PC-3 (cell line): Measurements from ENCODE around the gene HAND2. TPM values are rescaled to one million over a fixed set of nuclear protein-coding genes. Genes with fewer than 3 reads are reported as not detected.

Experiments
- ATAC-seq: fragments of 200-7000 bp; cut with Tn5 transposase; 2 replicates; pipeline ENCODE4 v1.9.1; 2020; ENCODE audit warnings: mild to moderate bottlenecking, moderate library complexity
- BruUV-seq: library from RNA; stranded (reverse); fragments of 400-500 nt; replicated peaks from 2 replicates; lab custom pipeline; 2021; lab: Mats Ljungman, UMichigan
- CTCF ChIA-PET: fragments of 300-600 bp; sonication (Branson Sonifier 250); formaldehyde crosslinking; loops from one replicate; lab custom pipeline; 2022; ENCODE audit warnings: antibody characterized with exemption; lab: Charles Lee
- POLR2A ChIA-PET: fragments of 300-600 bp; sonication (Branson Sonifier 250); formaldehyde crosslinking; loops from one replicate; lab custom pipeline; 2022; ENCODE audit warnings: antibody characterized with exemption; ENCODE audit not compliant: unreplicated experiment; lab: Charles Lee
- DNase-seq: peaks from one replicate; pipeline ENCODE4 v3.0.0-alpha.2; 2015
- H2AFZ ChIP-seq: fragments of 300-600 bp; sonication (generic); 2 replicates; pipeline ENCODE4 v1.6.0; 2016; ENCODE audit warnings: antibody characterized with exemption, low read length
- H3F3A ChIP-seq: fragments of 300-600 bp; sonication (generic); one replicate; pipeline ENCODE4 v1.6.0; 2017; ENCODE audit warnings: antibody characterized with exemption, low read length, control low read depth, mild to moderate bottlenecking; ENCODE audit not compliant: unreplicated experiment
- H3K27ac ChIP-seq: fragments of 300-600 bp; sonication (generic); 2 replicates; pipeline ENCODE4 v1.5.1; 2016; ENCODE audit warnings: mild to moderate bottlenecking, low read length
- H3K27me3 ChIP-seq: fragments of 300-600 bp; sonication (generic); 2 replicates; pipeline ENCODE4 v1.6.1; 2016; ENCODE audit warnings: low read length, mixed read lengths
- H3K36me3 ChIP-seq: fragments of 300-600 bp; sonication (generic); 2 replicates; pipeline ENCODE4 v1.6.1; 2016; ENCODE audit warnings: low read depth, mixed run types, low read length, mixed read lengths
- H3K4me1 ChIP-seq: fragments of 300-600 bp; sonication (generic); 2 replicates; pipeline ENCODE4 v1.5.1; 2016; ENCODE audit warnings: low read length; ENCODE audit not compliant: insufficient read depth
- H3K4me2 ChIP-seq: fragments of 300-600 bp; sonication (generic); 2 replicates; pipeline ENCODE4 v1.6.0; 2016; ENCODE audit warnings: low read length
- H3K4me3 ChIP-seq: fragments of 300-600 bp; sonication (generic); 2 replicates; pipeline ENCODE4 v1.5.1; 2016; ENCODE audit warnings: mild to moderate bottlenecking, low read length, mixed read lengths
- H3K79me2 ChIP-seq: fragments of 300-600 bp; sonication (generic); 2 replicates; pipeline ENCODE4 v1.6.1; 2017; ENCODE audit warnings: low read length, mixed read lengths
- H3K9ac ChIP-seq: fragments of 300-600 bp; sonication (generic); 2 replicates; pipeline ENCODE4 v1.6.0; 2016; ENCODE audit warnings: mild to moderate bottlenecking, low read length
- H3K9me2 ChIP-seq: fragments of 300-600 bp; sonication (generic); replicated peaks from 2 replicates; pipeline ENCODE4 v1.6.1; 2016; ENCODE audit warnings: mixed run types, low read length, mixed read lengths
- H3K9me3 ChIP-seq: fragments of 300-600 bp; sonication (generic); 2 replicates; pipeline ENCODE4 v1.6.1; 2016; ENCODE audit warnings: low read length, mixed read lengths
- H4K20me1 ChIP-seq: fragments of 300-600 bp; sonication (generic); 2 replicates; pipeline ENCODE4 v1.6.1; 2016; ENCODE audit warnings: low read length, mixed read lengths
- EZH2 ChIP-seq: fragments of 300-600 bp; sonication (generic); IDR thresholded peaks from one replicate; pipeline ENCODE4 v1.6.1; 2017; ENCODE audit warnings: antibody characterized with exemption, mild to moderate bottlenecking, low read length; ENCODE audit not compliant: unreplicated experiment
- EZH2phosphoT487 ChIP-seq: fragments of 300-600 bp; sonication (generic); IDR thresholded peaks from 2 replicates; pipeline ENCODE4 v1.6.1; 2018; ENCODE audit warnings: mild to moderate bottlenecking, antibody characterized with exemption, low read length, borderline replicate concordance
- intact Hi-C: fragments of 100-400 bp; cut with micrococcal nuclease; formaldehyde crosslinking; loops from 2 replicates; pipeline ENCODE4 v1.9.0; 2023
- total RNA-seq: library from RNA; depleted of rRNA; stranded (reverse); fragments of >200 nt; gene quantifications from 2 replicates; pipeline ENCODE4 v1.2.3, GENCODE V29; 2014
- TF ChIP-seq, protein P1 (sequence below): fragments of 300-600 bp; sonication (generic); conservative IDR thresholded peaks from 2 replicates; pipeline ENCODE4 v1.5.1; 2017; ENCODE audit warnings: antibody characterized with exemption, low read depth, mild to moderate bottlenecking, low read length

Gene HAND2
- total RNA-seq, 1 experiment from 2014 or later: not detected

- DNase-seq (no peak), ATAC-seq (no peak)
- no peaks in the 10 kb centered on the region for H3F3A ChIP-seq
- intact Hi-C loops: no loop called here
- no peaks in the 10 kb centered on the region for H3K36me3 ChIP-seq
- no peaks in the 10 kb centered on the region for H4K20me1 ChIP-seq
- no peak overlapping the region for H3K27ac ChIP-seq
- ChIA-PET POLR2A (no interaction called here), CTCF (no interaction called here)
- H3K9me3 ChIP-seq: no peaks in the 10 kb centered on the region
- TF ChIP-seq EZH2phosphoT487 (no peak), EZH2 (no peak)
- TF ChIP-seq, protein P1, sequence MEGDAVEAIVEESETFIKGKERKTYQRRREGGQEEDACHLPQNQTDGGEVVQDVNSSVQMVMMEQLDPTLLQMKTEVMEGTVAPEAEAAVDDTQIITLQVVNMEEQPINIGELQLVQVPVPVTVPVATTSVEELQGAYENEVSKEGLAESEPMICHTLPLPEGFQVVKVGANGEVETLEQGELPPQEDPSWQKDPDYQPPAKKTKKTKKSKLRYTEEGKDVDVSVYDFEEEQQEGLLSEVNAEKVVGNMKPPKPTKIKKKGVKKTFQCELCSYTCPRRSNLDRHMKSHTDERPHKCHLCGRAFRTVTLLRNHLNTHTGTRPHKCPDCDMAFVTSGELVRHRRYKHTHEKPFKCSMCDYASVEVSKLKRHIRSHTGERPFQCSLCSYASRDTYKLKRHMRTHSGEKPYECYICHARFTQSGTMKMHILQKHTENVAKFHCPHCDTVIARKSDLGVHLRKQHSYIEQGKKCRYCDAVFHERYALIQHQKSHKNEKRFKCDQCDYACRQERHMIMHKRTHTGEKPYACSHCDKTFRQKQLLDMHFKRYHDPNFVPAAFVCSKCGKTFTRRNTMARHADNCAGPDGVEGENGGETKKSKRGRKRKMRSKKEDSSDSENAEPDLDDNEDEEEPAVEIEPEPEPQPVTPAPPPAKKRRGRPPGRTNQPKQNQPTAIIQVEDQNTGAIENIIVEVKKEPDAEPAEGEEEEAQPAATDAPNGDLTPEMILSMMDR: no peak
- no TSS peak for BruUV-seq
- no peak overlapping the region for H3K4me2 ChIP-seq
- no peaks in the 10 kb centered on the region for H3K79me2 ChIP-seq
- no peaks in the 10 kb centered on the region for H3K27me3 ChIP-seq
- H3K4me3 ChIP-seq: no peak overlapping the region
- peaks cover 5% of the 10 kb centered on the region; the same call in 1 of the 2 replicates for H3K4me1 ChIP-seq
- no peak overlapping the region for H2AFZ ChIP-seq
- no peak overlapping the region for H3K9ac ChIP-seq
- H3K9me2 ChIP-seq: no peaks in the 10 kb centered on the region
Measured at GRCh38 chr4:173478913-173479283, 51.1 kb downstream of the HAND2 start.

- TF ChIP-seq, protein P1: no peak
- TF ChIP-seq EZH2 (no peak), EZH2phosphoT487 (no peak)
- BruUV-seq: no TSS peak
Measured at GRCh38 chr4:173478201-173478912, 51.7 kb downstream of the HAND2 start.

DNA sequence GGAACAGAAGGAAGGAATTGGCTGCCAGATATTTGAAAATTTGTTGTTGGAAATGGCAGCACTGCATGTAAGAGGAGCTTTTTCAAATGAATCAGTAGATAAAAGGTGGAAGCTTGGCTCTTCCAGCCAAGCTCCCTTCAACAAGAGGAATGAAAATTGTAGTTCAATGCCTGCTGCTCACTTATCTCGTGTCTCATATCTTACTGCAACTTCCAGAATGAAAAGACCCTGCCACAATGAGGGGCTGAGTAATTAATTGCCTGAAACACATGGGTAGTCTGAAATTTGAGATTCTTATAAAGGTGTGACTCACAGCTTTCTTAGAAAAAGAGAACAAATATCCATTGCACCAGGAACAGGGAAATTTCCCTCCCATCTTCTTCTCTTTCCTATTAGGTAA lies 53.0 kb downstream of the HAND2 start:
- H3K4me3 ChIP-seq: no peak overlapping the region

More at GRCh38 chr4:173478201-173478912, 51.7 kb downstream of the HAND2 start:
- ChIA-PET POLR2A (no interaction called here), CTCF (no interaction called here)
- no peaks in the 10 kb centered on the region for H3K9me3 ChIP-seq
- no peak overlapping the region for H3K4me3 ChIP-seq
- H4K20me1 ChIP-seq: no peaks in the 10 kb centered on the region
- H3K27me3 ChIP-seq: no peaks in the 10 kb centered on the region
- ATAC-seq: no peak
- no peaks in the 10 kb centered on the region for H3K36me3 ChIP-seq
- H3K27ac ChIP-seq: no peak overlapping the region
- H3F3A ChIP-seq: no peaks in the 10 kb centered on the region
- intact Hi-C loops: no loop called here
- DNase-seq: no peak
- H2AFZ ChIP-seq: no peak overlapping the region
- no peak overlapping the region for H3K9ac ChIP-seq
- no peaks in the 10 kb centered on the region for H3K79me2 ChIP-seq
- H3K9me2 ChIP-seq: no peaks in the 10 kb centered on the region
- peaks cover 5% of the 10 kb centered on the region; the same call in 1 of the 2 replicates for H3K4me1 ChIP-seq
- H3K4me2 ChIP-seq: no peak overlapping the region

More for the DNA sequence above, 53.0 kb downstream of the HAND2 start:
- H3K9ac ChIP-seq: no peak overlapping the region
- DNase-seq (peak; percentile 7), ATAC-seq (peak; percentile 22; the same call in 1 of the 2 replicates)
- intact Hi-C loops: no loop called here
- no peaks in the 10 kb centered on the region for H3F3A ChIP-seq
- no peaks in the 10 kb centered on the region for H3K27me3 ChIP-seq
- no peak overlapping the region for H3K4me2 ChIP-seq
- H3K9me2 ChIP-seq: no peaks in the 10 kb centered on the region
- no peak overlapping the region for H3K27ac ChIP-seq
- no peaks in the 10 kb centered on the region for H3K36me3 ChIP-seq
- POLR2A ChIA-PET: no interaction called here
- TF ChIP-seq EZH2 (no peak), EZH2phosphoT487 (no peak)
- TF ChIP-seq, protein P1: no peak
- H4K20me1 ChIP-seq: no peaks in the 10 kb centered on the region
- H3K4me1 ChIP-seq: peaks cover 5% of the 10 kb centered on the region; the same call in 1 of the 2 replicates
- BruUV-seq: no TSS peak
- CTCF ChIA-PET: no interaction called here
- H2AFZ ChIP-seq: no peak overlapping the region
- no peaks in the 10 kb centered on the region for H3K9me3 ChIP-seq
- H3K79me2 ChIP-seq: no peaks in the 10 kb centered on the region
